ENCODE measurements around the gene DSG2.

Gene DSG2

GRCh38 chr18:31554776-31555175 is 56.8 kb downstream of the DSG2 start:
- Histone ChIP-seq H3K9ac (ENCODE audit: low read length) (no peak overlapping the region), H3K9me3 (ENCODE audit: control insufficient read depth, insufficient read depth, low read depth, low read length) (no peaks in the 10 kb centered on the region), H3K27ac (ENCODE audit: low read depth, low read length) (no peak overlapping the region), H3K4me3 (ENCODE audit: low read depth, low read length) (no peak overlapping the region), H3K4me1 (ENCODE audit: control insufficient read depth, insufficient read depth, low read length) (peaks cover 12% of the 10 kb centered on the region), H3K36me3 (ENCODE audit: control insufficient read depth, insufficient read depth, low read length) (no peaks in the 10 kb centered on the region), H3K27me3 (ENCODE audit: control insufficient read depth, insufficient read depth, low read length) (no peaks in the 10 kb centered on the region)

- Histone ChIP-seq H3K9ac (ENCODE audit: low read length) (no peak overlapping the region), H3K27ac (ENCODE audit: low read depth, low read length) (no peak overlapping the region), H3K4me1 (ENCODE audit: control insufficient read depth, insufficient read depth, low read length) (peaks cover 12% of the 10 kb centered on the region), H3K9me3 (ENCODE audit: control insufficient read depth, insufficient read depth, low read depth, low read length) (no peaks in the 10 kb centered on the region), H3K4me3 (ENCODE audit: low read depth, low read length) (no peak overlapping the region), H3K36me3 (ENCODE audit: control insufficient read depth, insufficient read depth, low read length) (no peaks in the 10 kb centered on the region), H3K27me3 (ENCODE audit: control insufficient read depth, insufficient read depth, low read length) (no peaks in the 10 kb centered on the region)
Observed at GRCh38 chr18:31555971-31556747, 58.2 kb downstream of the DSG2 start.

- peaks cover 12% of the 10 kb centered on the region for H3K4me1 ChIP-seq (ENCODE audit: control insufficient read depth, insufficient read depth, low read length)
- H3K36me3 ChIP-seq (ENCODE audit: control insufficient read depth, insufficient read depth, low read length): no peaks in the 10 kb centered on the region
- H3K4me3 ChIP-seq (ENCODE audit: low read depth, low read length): no peak overlapping the region
- no peak overlapping the region for H3K27ac ChIP-seq (ENCODE audit: low read depth, low read length)
- no peak overlapping the region for H3K9ac ChIP-seq (ENCODE audit: low read length)
- H3K27me3 ChIP-seq (ENCODE audit: control insufficient read depth, insufficient read depth, low read length): no peaks in the 10 kb centered on the region
- H3K9me3 ChIP-seq (ENCODE audit: control insufficient read depth, insufficient read depth, low read depth, low read length): no peaks in the 10 kb centered on the region
Observed at GRCh38 chr18:31557446-31557845, 59.5 kb downstream of the DSG2 start.

GRCh38 chr18:31558567-31558966 is 60.6 kb downstream of the DSG2 start:
- no peaks in the 10 kb centered on the region for H3K36me3 ChIP-seq (ENCODE audit: control insufficient read depth, insufficient read depth, low read length)
- no peaks in the 10 kb centered on the region for H3K9me3 ChIP-seq (ENCODE audit: control insufficient read depth, insufficient read depth, low read depth, low read length)
- H3K9ac ChIP-seq (ENCODE audit: low read length): no peak overlapping the region
- H3K27me3 ChIP-seq (ENCODE audit: control insufficient read depth, insufficient read depth, low read length): no peaks in the 10 kb centered on the region
- no peak overlapping the region for H3K4me3 ChIP-seq (ENCODE audit: low read depth, low read length)
- peaks cover 18% of the 10 kb centered on the region for H3K4me1 ChIP-seq (ENCODE audit: control insufficient read depth, insufficient read depth, low read length)
- H3K27ac ChIP-seq (ENCODE audit: low read depth, low read length): no peak overlapping the region

- Histone ChIP-seq H3K27me3 (ENCODE audit: control insufficient read depth, insufficient read depth, low read length) (no peaks in the 10 kb centered on the region), H3K36me3 (ENCODE audit: control insufficient read depth, insufficient read depth, low read length) (no peaks in the 10 kb centered on the region), H3K4me3 (ENCODE audit: low read depth, low read length) (no peak overlapping the region), H3K9ac (ENCODE audit: low read length) (no peak overlapping the region), H3K4me1 (ENCODE audit: control insufficient read depth, insufficient read depth, low read length) (0 out of 2 replicates have a peak, but pooled peaks cover 5% of the 10 kb centered on the region), H3K27ac (ENCODE audit: low read depth, low read length) (no peak overlapping the region), H3K9me3 (ENCODE audit: control insufficient read depth, insufficient read depth, low read depth, low read length) (no peaks in the 10 kb centered on the region)
Observed at GRCh38 chr18:31562726-31563125, 64.7 kb downstream of the DSG2 start.

- H3K36me3 ChIP-seq (ENCODE audit: control insufficient read depth, insufficient read depth, low read length): no peaks in the 10 kb centered on the region
- H3K4me3 ChIP-seq (ENCODE audit: low read depth, low read length): no peak overlapping the region
- 0 out of 2 replicates have a peak, but pooled peaks cover 5% of the 10 kb centered on the region for H3K4me1 ChIP-seq (ENCODE audit: control insufficient read depth, insufficient read depth, low read length)
- no peak overlapping the region for H3K9ac ChIP-seq (ENCODE audit: low read length)
- H3K27ac ChIP-seq (ENCODE audit: low read depth, low read length): no peak overlapping the region
- no peaks in the 10 kb centered on the region for H3K9me3 ChIP-seq (ENCODE audit: control insufficient read depth, insufficient read depth, low read depth, low read length)
- H3K27me3 ChIP-seq (ENCODE audit: control insufficient read depth, insufficient read depth, low read length): no peaks in the 10 kb centered on the region
Observed at GRCh38 chr18:31563778-31564177, 65.8 kb downstream of the DSG2 start.

GRCh38 chr18:31565345-31565744 is 67.4 kb downstream of the DSG2 start:
- Histone ChIP-seq H3K4me3 (ENCODE audit: low read depth, low read length) (no peak overlapping the region), H3K27me3 (ENCODE audit: control insufficient read depth, insufficient read depth, low read length) (no peaks in the 10 kb centered on the region), H3K9me3 (ENCODE audit: control insufficient read depth, insufficient read depth, low read depth, low read length) (no peaks in the 10 kb centered on the region), H3K9ac (ENCODE audit: low read length) (no peak overlapping the region), H3K36me3 (ENCODE audit: control insufficient read depth, insufficient read depth, low read length) (no peaks in the 10 kb centered on the region), H3K27ac (ENCODE audit: low read depth, low read length) (no peak overlapping the region), H3K4me1 (ENCODE audit: control insufficient read depth, insufficient read depth, low read length) (0 out of 2 replicates have a peak, but pooled peaks cover 5% of the 10 kb centered on the region)

GRCh38 chr18:31565782-31566512 is 68.0 kb downstream of the DSG2 start:
- no peaks in the 10 kb centered on the region for H3K36me3 ChIP-seq (ENCODE audit: control insufficient read depth, insufficient read depth, low read length)
- H3K27ac ChIP-seq (ENCODE audit: low read depth, low read length): no peak overlapping the region
- no peaks in the 10 kb centered on the region for H3K27me3 ChIP-seq (ENCODE audit: control insufficient read depth, insufficient read depth, low read length)
- no peak overlapping the region for H3K4me3 ChIP-seq (ENCODE audit: low read depth, low read length)
- H3K9ac ChIP-seq (ENCODE audit: low read length): no peak overlapping the region
- H3K4me1 ChIP-seq (ENCODE audit: control insufficient read depth, insufficient read depth, low read length): 0 out of 2 replicates have a peak, but pooled peaks cover 5% of the 10 kb centered on the region
- no peaks in the 10 kb centered on the region for H3K9me3 ChIP-seq (ENCODE audit: control insufficient read depth, insufficient read depth, low read depth, low read length)

GRCh38 chr18:31566576-31567306 is 68.8 kb downstream of the DSG2 start:
- H3K36me3 ChIP-seq (ENCODE audit: control insufficient read depth, insufficient read depth, low read length): no peaks in the 10 kb centered on the region
- no peaks in the 10 kb centered on the region for H3K9me3 ChIP-seq (ENCODE audit: control insufficient read depth, insufficient read depth, low read depth, low read length)
- no peak overlapping the region for H3K4me3 ChIP-seq (ENCODE audit: low read depth, low read length)
- H3K4me1 ChIP-seq (ENCODE audit: control insufficient read depth, insufficient read depth, low read length): peaks cover 8% of the 10 kb centered on the region; the same call in 1 of the 2 replicates
- no peak overlapping the region for H3K9ac ChIP-seq (ENCODE audit: low read length)
- no peaks in the 10 kb centered on the region for H3K27me3 ChIP-seq (ENCODE audit: control insufficient read depth, insufficient read depth, low read length)
- no peak overlapping the region for H3K27ac ChIP-seq (ENCODE audit: low read depth, low read length)

GRCh38 chr18:31572368-31572767 is 74.4 kb downstream of the DSG2 start:
- no peak overlapping the region for H3K9ac ChIP-seq (ENCODE audit: low read length)
- no peak overlapping the region for H3K4me3 ChIP-seq (ENCODE audit: low read depth, low read length)
- no peak overlapping the region for H3K27ac ChIP-seq (ENCODE audit: low read depth, low read length)
- H3K27me3 ChIP-seq (ENCODE audit: control insufficient read depth, insufficient read depth, low read length): no peaks in the 10 kb centered on the region
- no peaks in the 10 kb centered on the region for H3K9me3 ChIP-seq (ENCODE audit: control insufficient read depth, insufficient read depth, low read depth, low read length)
- peaks cover 7% of the 10 kb centered on the region; the same call in 1 of the 2 replicates for H3K4me1 ChIP-seq (ENCODE audit: control insufficient read depth, insufficient read depth, low read length)
- no peaks in the 10 kb centered on the region for H3K36me3 ChIP-seq (ENCODE audit: control insufficient read depth, insufficient read depth, low read length)

- H3K9me3 ChIP-seq (ENCODE audit: control insufficient read depth, insufficient read depth, low read depth, low read length): no peaks in the 10 kb centered on the region
- H3K4me3 ChIP-seq (ENCODE audit: low read depth, low read length): no peak overlapping the region
- no peaks in the 10 kb centered on the region for H3K36me3 ChIP-seq (ENCODE audit: control insufficient read depth, insufficient read depth, low read length)
- H3K27ac ChIP-seq (ENCODE audit: low read depth, low read length): no peak overlapping the region
- H3K27me3 ChIP-seq (ENCODE audit: control insufficient read depth, insufficient read depth, low read length): no peaks in the 10 kb centered on the region
- no peak overlapping the region for H3K9ac ChIP-seq (ENCODE audit: low read length)
- H3K4me1 ChIP-seq (ENCODE audit: control insufficient read depth, insufficient read depth, low read length): peaks cover 7% of the 10 kb centered on the region; the same call in 1 of the 2 replicates
Observed at GRCh38 chr18:31573051-31573450, 75.1 kb downstream of the DSG2 start.

All from HUES6 (cell line).